ENCODE data around the gene LRRTM1.

DNA sequence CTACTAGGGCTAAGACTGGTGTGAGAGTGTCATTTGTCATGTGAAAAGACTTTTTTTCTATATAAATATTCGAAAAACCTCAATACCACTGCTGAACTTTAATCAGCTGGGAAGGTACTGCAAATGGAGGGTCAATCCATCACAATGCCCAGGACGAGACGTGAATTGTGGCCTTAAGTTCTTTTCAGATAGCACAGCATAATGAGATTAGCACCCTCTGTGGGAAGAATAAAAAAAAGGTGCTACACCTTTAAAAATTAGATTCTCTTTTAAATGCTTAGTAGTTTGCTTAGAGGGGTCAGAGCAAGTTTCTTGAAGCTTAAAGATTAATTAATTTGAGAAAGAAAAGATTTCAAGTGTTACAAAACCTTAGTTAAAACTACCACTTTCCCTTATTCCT, 5.6 kb downstream of the LRRTM1 start:
- TF ChIP-seq POLR2AphosphoS5 (IDR thresholded peaks at IDR 0.05; ENCODE audit: low read depth, low read length): no peak
- TF ChIP-seq PAX5 (IDR thresholded peaks at IDR 0.05; ENCODE audit: insufficient read depth, low read length, severe bottlenecking): no peak
- no peak for TF ChIP-seq POLR2A (IDR thresholded peaks at IDR 0.05; ENCODE audit: low read depth, low read length)
- TF ChIP-seq TAF1 (IDR thresholded peaks at IDR 0.05; ENCODE audit: low read depth, low read length): no peak
- TF ChIP-seq SPI1 (IDR thresholded peaks at IDR 0.05; ENCODE audit: low read depth, low read length): no peak

Measured in GM12891 (cell line).